GM19468 (cell line): Measurements from ENCODE around the gene IGF2BP1.

ENCODE experiments used
- ATAC-seq: cut with Tn5 transposase; IDR thresholded peaks from one replicate; pipeline ENCODE4 v1.9.1; 2021; ENCODE audit warnings: mild to moderate bottlenecking, moderate library complexity, moderate number of reproducible peaks; ENCODE audit not compliant: unreplicated experiment; ENCODE audit errors: extremely low read depth

Gene IGF2BP1

DNA sequence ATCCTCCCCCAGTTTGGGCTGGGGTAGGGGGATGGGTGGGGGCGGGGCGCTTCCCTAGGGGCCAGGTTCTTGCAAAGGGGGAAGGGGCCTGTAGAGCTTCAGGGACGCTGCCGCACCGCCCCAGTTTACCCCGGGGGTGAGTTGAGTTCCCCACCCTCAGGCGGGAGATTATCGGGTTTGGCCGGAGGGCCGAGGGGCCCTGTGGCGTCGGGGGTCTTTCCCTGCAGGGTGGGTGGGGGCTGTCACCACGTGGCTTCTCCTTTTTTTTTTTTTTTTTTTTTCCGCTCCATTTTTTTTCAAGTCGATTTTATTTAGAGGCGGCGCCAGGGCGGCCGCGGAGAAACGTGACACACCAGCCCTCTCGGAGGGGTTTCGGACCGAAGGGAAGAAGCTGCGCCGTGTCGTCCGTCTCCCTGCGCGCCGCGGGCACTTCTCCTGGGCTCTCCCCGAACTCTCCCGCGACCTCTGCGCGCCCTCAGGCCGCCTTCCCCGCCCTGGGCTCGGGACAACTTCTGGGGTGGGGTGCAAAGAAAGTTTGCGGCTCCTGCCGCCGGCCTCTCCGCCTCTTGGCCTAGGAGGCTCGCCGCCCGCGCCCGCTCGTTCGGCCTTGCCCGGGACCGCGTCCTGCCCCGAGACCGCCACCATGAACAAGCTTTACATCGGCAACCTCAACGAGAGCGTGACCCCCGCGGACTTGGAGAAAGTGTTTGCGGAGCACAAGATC, at the start of gene IGF2BP1:
IGF2BP1 (plus strand) TSS at position 283 of the 724 bp plus-strand sequence; CDS start at position 644, 361 bp downstream.
- no peak for ATAC-seq

GRCh38 chr17:48951572-48951971, 45.6 kb upstream of the IGF2BP1 start:
- ATAC-seq, result no peak

- no peak for ATAC-seq
Measured at GRCh38 chr17:48952904-48953303, 44.3 kb upstream of the IGF2BP1 start.

GRCh38 chr17:48954300-48954755, 42.9 kb upstream of the IGF2BP1 start:
- no peak for ATAC-seq

DNA sequence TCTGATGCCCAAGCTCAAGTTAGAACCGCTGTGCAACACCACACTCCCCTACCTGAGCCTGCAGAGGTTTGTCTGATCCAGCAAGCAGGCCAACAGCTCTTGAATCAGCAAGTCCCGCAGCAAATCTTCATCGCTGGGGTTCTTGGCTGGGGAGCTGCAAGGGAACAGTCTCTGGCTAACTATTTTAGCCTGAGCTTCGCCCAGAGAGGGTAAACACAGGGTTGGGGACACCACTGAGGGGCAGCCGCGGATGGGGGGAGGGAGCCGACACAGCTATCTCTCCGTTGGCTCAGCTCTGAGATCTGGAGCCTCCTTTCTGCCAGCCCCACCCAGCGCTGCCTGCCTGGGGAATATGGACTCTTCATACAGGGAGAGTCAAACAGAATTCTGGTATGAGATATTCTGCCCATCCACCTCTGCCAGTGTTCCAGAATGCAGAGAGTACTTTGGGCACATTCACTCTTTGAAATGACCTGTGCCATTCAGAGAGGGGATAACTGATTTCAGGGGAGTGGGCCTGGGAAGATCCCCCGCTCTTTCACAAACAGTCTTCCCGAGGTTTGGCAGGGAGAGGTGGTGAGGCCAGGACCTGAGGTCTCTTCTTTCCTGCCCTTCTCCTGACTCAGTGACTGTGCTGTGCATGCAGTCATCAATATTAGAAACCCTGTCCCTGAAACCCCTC, 36.2 kb upstream of the IGF2BP1 start:
- ATAC-seq, result no peak

GRCh38 chr17:48961516-48962233, 35.5 kb upstream of the IGF2BP1 start:
- no peak for ATAC-seq

GRCh38 chr17:48970224-48970623, 27.0 kb upstream of the IGF2BP1 start:
- ATAC-seq, result no peak

- ATAC-seq, result no peak
Measured at GRCh38 chr17:48970865-48971687, 26.1 kb upstream of the IGF2BP1 start.

DNA sequence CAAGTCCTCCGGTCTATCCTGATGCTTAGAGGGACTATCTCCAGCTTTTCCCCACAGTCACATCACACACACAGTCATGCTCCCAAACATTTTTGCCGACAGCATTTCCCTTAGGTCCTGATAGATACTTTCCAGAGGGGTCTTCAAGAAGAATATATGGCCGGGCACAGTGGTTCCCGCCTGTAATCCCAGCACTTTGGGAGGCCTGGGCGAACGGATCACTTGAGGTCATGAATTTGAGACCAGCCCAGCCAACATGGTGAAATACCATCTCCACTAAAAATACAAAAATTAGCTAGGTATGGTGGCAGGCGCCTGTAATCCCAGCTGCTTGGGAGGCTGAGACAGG, 24.5 kb upstream of the IGF2BP1 start:
- no peak for ATAC-seq

- no peak for ATAC-seq
Measured at GRCh38 chr17:48973806-48974205, 23.4 kb upstream of the IGF2BP1 start.

GRCh38 chr17:48981927-48982539, 15.2 kb upstream of the IGF2BP1 start:
- ATAC-seq, result no peak

DNA sequence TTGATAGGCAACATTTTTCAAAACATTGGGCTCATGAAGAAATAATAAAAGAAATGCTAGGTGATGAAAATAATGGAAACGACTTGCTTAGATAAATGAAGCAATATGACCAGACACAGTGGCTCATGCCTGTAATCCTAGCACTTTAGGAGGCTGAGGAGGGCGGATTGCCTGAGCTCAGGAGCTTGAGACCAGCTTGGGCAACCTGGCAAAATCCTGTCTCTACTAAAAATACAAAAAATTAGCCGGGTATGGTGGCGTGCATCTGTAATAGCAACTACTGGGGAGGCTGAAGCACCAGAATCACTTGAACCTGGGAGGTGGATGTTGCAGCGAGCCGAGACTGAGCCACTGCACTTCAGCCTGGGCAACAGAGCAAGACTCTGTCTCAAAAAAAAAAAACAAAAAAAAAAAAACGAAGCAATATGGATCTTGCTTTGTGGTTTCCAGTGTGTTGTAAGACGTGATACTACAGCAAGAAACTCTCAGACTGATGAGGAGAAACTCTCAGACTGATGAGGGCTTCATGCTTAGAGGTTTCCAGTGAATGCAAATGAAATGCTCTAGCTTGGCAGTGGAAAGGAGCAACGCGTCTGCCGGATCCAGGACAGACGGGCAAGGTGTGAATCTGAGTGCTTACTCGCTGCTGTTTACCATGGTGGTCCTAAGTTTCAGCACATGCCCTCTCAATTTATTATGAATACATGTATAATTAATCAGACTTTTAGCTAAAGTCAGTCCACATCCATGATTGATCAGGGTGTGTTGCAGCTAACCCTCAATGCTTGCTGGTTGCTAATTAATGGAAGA, 11.5 kb upstream of the IGF2BP1 start:
- ATAC-seq, result no peak

DNA sequence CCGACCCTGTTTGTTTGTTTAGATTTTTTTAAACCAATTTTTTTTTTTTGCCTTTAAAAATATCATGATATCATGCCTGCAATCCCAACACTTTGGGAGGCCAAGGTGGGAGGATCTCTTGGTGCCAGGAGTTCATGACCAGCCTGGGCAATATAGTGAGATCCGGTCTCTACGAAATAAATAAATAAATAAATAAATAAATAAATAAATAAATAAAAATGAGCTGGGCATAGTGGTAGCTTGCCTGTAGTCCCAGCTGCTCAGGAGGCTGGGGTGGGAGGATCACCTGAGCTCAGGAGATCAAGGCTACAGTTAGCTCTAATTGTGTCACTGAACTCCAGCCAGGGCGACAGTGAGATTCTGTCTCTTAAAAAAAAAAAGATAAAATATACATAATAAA, 8.1 kb upstream of the IGF2BP1 start:
- ATAC-seq, result no peak

GRCh38 chr17:48990882-48991357, 6.3 kb upstream of the IGF2BP1 start:
- ATAC-seq, result no peak

DNA sequence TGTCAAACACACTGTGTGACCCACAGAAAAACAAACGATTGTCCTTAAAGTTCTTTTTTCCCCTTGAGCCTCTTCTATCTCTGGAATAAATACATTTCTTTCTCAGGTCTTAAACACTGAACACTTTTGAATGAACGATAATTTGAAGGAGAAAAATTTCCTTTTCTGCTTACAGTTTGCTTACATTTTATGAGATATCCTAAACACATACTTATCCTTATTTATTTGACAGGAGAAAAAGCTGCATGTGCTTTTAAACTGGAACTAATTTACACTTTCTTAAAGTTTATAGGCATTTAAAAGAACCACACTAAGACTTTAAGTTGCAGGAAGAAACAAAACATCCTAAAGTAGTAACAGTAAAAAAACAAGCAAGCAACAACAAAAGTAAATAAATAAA, 4.7 kb upstream of the IGF2BP1 start:
- ATAC-seq, result no peak

- ATAC-seq, result no peak
Measured at GRCh38 chr17:48993305-48993704, 3.9 kb upstream of the IGF2BP1 start.

- ATAC-seq, result no peak
Measured at GRCh38 chr17:48993951-48994350, 3.2 kb upstream of the IGF2BP1 start.

GRCh38 chr17:48994549-48995303, 2.5 kb upstream of the IGF2BP1 start:
- ATAC-seq, result no peak
